B cell (primary cell): ENCODE measurements around the gene PRUNE1. TPM values are rescaled to one million over a fixed set of nuclear protein-coding genes. Genes with fewer than 3 reads are reported as not detected.

Experiments used
- ATAC-seq: fragments of 200-7000 bp; cut with Tn5 transposase; one replicate; pipeline ENCODE4 v1.10.0; 2021; ENCODE audit warnings: low read depth, mild to moderate bottlenecking, moderate number of reproducible peaks, moderate library complexity
- CTCF ChIA-PET: fragments of 350-600 bp; sonication (Branson Sonifier 250); formaldehyde crosslinking; loops from one replicate; lab custom pipeline; 2021; ENCODE audit warnings: antibody characterized with exemption, inconsistent platforms; lab: Charles Lee
- POLR2A ChIA-PET: fragments of 350-600 bp; sonication (Branson Sonifier 250); formaldehyde crosslinking; loops from one replicate; lab custom pipeline; 2021; ENCODE audit warnings: antibody characterized with exemption; lab: Charles Lee
- DNase-seq: peaks from one replicate; pipeline ENCODE4 v3.0.0; 2013
- H2AFZ ChIP-seq: 2 replicates; pipeline ENCODE4 v1.6.1; 2012; ENCODE audit warnings: mild to moderate bottlenecking, low read depth, low read length; ENCODE audit not compliant: insufficient read depth, poor library complexity, severe bottlenecking
- H3K27ac ChIP-seq, 2 donors: 1 replicate in 1 of 2; 2 replicates in 1 of 2; pipeline ENCODE4 v1.5.1; 2012 to 2013; ENCODE audit warnings: low read length in 2 of 2, mild to moderate bottlenecking in 2 of 2, moderate library complexity in 1 of 2
- H3K27me3 ChIP-seq, 4 experiments: fragments of 200-600 bp in 1 of 4; sonication (generic) in 1 of 4; replicated peaks in 1 of 4; 1 replicate in 2 of 4; 2 replicates in 2 of 4; pipeline versions ENCODE4 v1.6.1 to v1.7.0; 2013 to 2016; ENCODE audit warnings: low read length in 3 of 4, mild to moderate bottlenecking in 2 of 4, mixed read lengths in 1 of 4, moderate library complexity in 1 of 4; ENCODE audit not compliant: insufficient read depth in 4 of 4, control insufficient read depth in 3 of 4; ENCODE audit errors: control extremely low read depth in 1 of 4
- H3K36me3 ChIP-seq, 2 experiments: replicated peaks in 1 of 2; 1 replicate in 1 of 2; 2 replicates in 1 of 2; pipeline versions ENCODE4 v1.6.1 to v1.7.1; 2013; ENCODE audit warnings: low read length in 1 of 2; ENCODE audit not compliant: insufficient read depth in 2 of 2, control insufficient read depth in 1 of 2; ENCODE audit errors: control extremely low read depth in 1 of 2, extremely low read depth in 1 of 2
- H3K4me1 ChIP-seq, 2 donors: fragments of 200-600 bp in 1 of 2; sonication (generic) in 1 of 2; 1 replicate in 1 of 2; 2 replicates in 1 of 2; pipeline versions ENCODE4 v1.5.1 to v1.6.1; 2013 to 2017; ENCODE audit warnings: low read length in 2 of 2; ENCODE audit not compliant: control insufficient read depth in 2 of 2, insufficient read depth in 2 of 2
- H3K4me2 ChIP-seq: replicated peaks from 2 replicates; pipeline ENCODE3; 2012; ENCODE audit warnings: mild to moderate bottlenecking, low read depth, low read length; ENCODE audit not compliant: poor library complexity, severe bottlenecking
- H3K4me3 ChIP-seq, 5 experiments: fragments of 200-600 bp in 1 of 5; sonication (generic) in 1 of 5; 1 replicate in 3 of 5; 2 replicates in 2 of 5; pipeline versions ENCODE4 v1.5.1 to v1.7.0; 2011 to 2016; ENCODE audit warnings: low read length in 4 of 5, mild to moderate bottlenecking in 4 of 5, low read depth in 2 of 5, control low read depth in 1 of 5, moderate library complexity in 1 of 5; ENCODE audit not compliant: insufficient read depth in 1 of 5; ENCODE audit errors: control extremely low read depth in 1 of 5, extremely low read depth in 1 of 5
- H3K79me2 ChIP-seq: fragments of 200-600 bp; sonication (generic); one replicate; pipeline ENCODE4 v1.6.0; 2016; ENCODE audit warnings: low read length; ENCODE audit not compliant: control insufficient read depth, insufficient read depth
- H3K9ac ChIP-seq: fragments of 200-600 bp; sonication (generic); 2 replicates; pipeline ENCODE4 v1.6.1; 2017; ENCODE audit warnings: mild to moderate bottlenecking, low read length, moderate library complexity
- H3K9me3 ChIP-seq, 3 donors: one replicate each; pipeline versions ENCODE4 v1.6.1 to v1.7.1; 2013; ENCODE audit warnings: low read length in 2 of 3; ENCODE audit not compliant: control insufficient read depth in 2 of 3, insufficient read depth in 1 of 3; ENCODE audit errors: control extremely low read depth in 1 of 3
- H4K20me1 ChIP-seq: 2 replicates; pipeline ENCODE4 v1.6.0; 2012; ENCODE audit warnings: mild to moderate bottlenecking, low read length; ENCODE audit not compliant: insufficient read depth, control insufficient read depth, poor library complexity, severe bottlenecking
- H3K27ac Mint-ChIP-seq: one replicate; pipeline ENCODE4 v1.8.0; 2021; ENCODE audit warnings: mixed read lengths
- H3K27me3 Mint-ChIP-seq: one replicate; pipeline ENCODE4 v1.8.0; 2021; ENCODE audit warnings: mixed read lengths
- H3K4me1 Mint-ChIP-seq: one replicate; pipeline ENCODE4 v1.8.0; 2021; ENCODE audit warnings: mixed read lengths
- H3K4me3 Mint-ChIP-seq: one replicate; pipeline ENCODE4 v1.8.0; 2021; ENCODE audit warnings: mixed read lengths
- H3K9me3 Mint-ChIP-seq: one replicate; pipeline ENCODE4 v1.8.0; 2022; ENCODE audit warnings: mixed read lengths; ENCODE audit not compliant: insufficient read depth
- EZH2 ChIP-seq: IDR thresholded peaks from 2 replicates; pipeline ENCODE4 v1.6.1; 2012; ENCODE audit warnings: borderline replicate concordance, low read depth, mild to moderate bottlenecking, moderate library complexity, low read length; ENCODE audit not compliant: insufficient read depth, poor library complexity, severe bottlenecking
- WGBS: methylation state at CpG from one replicate; pipeline ENCODE4 v1.1.5; 2013; ENCODE audit warnings: missing lambda C conversion rate; ENCODE audit not compliant: insufficient coverage; 5-methylcytosine and 5-hydroxymethylcytosine counted together
- intact Hi-C: fragments of 100-400 bp; cut with micrococcal nuclease; formaldehyde crosslinking; loops from one replicate; pipeline ENCODE4 v1.10.0; 2022
- polyA plus RNA-seq: library from polyadenylated mRNA; depleted of rRNA; stranded (reverse); fragments of >200 nt; gene quantifications from 2 replicates; pipeline ENCODE4 v1.2.3, GENCODE V29; 2012
- total RNA-seq, 2 donors: library from RNA; stranded (reverse); fragments of 120-200 nt in 1 of 2; gene quantifications; 1 replicate in 1 of 2; 2 replicates in 1 of 2; pipeline versions ENCODE4 v1.2.3 to v1.2.4, GENCODE V29; 2013 to 2022
- TF ChIP-seq, protein P1 (sequence below): fragments of 200-600 bp; IDR thresholded peaks from one replicate; pipeline ENCODE4 v1.8.0; 2022; ENCODE audit warnings: antibody characterized with exemption, mild to moderate bottlenecking

Gene PRUNE1
- total and polyA plus RNA-seq, 2 donors (not counting 1 experiment from before 2014, with no cell fraction given), result 15.9 to 21.3 TPM

DNA sequence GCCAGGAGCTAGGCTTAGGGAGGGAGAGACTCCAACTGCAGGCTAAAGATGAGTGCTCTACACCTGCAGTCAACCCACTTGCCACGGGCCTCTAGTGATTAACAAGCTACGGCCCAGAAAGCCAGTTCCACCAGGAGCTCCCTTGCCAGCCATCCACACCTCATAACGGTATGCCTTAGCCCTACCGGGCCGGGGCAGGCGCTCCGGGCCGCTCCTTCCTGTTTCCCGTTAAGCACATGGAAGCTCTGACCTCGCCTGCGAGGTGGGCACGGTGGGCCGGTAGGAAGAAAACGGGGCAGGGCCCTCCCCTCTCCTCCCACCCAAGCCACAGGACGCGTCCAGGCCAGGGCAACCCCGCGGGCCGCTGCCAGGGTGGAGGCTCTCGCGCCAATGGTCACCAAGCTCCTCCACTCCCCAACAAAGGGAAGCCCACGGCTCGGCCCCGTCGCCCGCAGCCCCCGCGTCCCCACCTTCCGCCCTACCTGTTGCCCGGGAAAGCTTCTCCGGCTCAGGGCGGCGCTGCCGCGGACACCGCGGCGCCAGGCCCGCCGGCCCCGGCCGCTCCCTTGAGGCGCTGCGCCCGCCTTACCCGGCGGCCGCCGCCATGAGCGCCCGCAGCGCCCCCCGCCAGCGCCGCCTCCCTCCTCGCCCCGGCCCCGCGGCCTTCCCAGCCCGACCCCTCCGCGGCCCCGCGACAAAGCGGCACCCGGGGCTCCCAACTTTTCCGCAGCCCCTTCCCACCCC lies 34.2 kb upstream of the PRUNE1 start:
- Mint-ChIP-seq H3K27me3 (no peaks in the 10 kb centered on the region), H3K4me1 (peaks cover 55% of the 10 kb centered on the region), H3K9me3 (no peaks in the 10 kb centered on the region), H3K27ac (peak overlapping the region; percentile 88), H3K4me3 (peak overlapping the region; percentile 88)
- ChIA-PET CTCF (interaction anchor here (0.9 to 1.5 kb wide), 5 partner anchors 22 to 157 kb away, joined by 3 to 8 read pairs (median 4); no protein-coding TSS in a partner anchor), POLR2A (interaction anchor here (0.6 to 1.3 kb wide), 12 partner anchors 10 to 822 kb away, joined by 3 to 6 read pairs (median 4); partner anchors contain the start of genes ARNT, MINDY1, RPRD2 and VPS72)
- intact Hi-C loops, result no loop called here
- H3K79me2 ChIP-seq, result peaks cover 52% of the 10 kb centered on the region
- peak overlapping the region; percentile 88 for H2AFZ ChIP-seq
- H3K4me3 ChIP-seq, result peak overlapping the region; percentile 58 to 87 (median 82)
- no peak for TF ChIP-seq EZH2
- TF ChIP-seq, protein P1, sequence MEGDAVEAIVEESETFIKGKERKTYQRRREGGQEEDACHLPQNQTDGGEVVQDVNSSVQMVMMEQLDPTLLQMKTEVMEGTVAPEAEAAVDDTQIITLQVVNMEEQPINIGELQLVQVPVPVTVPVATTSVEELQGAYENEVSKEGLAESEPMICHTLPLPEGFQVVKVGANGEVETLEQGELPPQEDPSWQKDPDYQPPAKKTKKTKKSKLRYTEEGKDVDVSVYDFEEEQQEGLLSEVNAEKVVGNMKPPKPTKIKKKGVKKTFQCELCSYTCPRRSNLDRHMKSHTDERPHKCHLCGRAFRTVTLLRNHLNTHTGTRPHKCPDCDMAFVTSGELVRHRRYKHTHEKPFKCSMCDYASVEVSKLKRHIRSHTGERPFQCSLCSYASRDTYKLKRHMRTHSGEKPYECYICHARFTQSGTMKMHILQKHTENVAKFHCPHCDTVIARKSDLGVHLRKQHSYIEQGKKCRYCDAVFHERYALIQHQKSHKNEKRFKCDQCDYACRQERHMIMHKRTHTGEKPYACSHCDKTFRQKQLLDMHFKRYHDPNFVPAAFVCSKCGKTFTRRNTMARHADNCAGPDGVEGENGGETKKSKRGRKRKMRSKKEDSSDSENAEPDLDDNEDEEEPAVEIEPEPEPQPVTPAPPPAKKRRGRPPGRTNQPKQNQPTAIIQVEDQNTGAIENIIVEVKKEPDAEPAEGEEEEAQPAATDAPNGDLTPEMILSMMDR, result no peak
- H3K9me3 ChIP-seq, result no peaks in the 10 kb centered on the region
- no peaks in the 10 kb centered on the region for H3K27me3 ChIP-seq
- peaks cover 44 to 58% of the 10 kb centered on the region in 2 donors for H3K4me1 ChIP-seq
- peak; percentile 68 for DNase-seq
- peak overlapping the region; percentile 65 to 82 for H3K27ac ChIP-seq
- no peaks in the 10 kb centered on the region for H3K36me3 ChIP-seq
- peak; percentile 44 for ATAC-seq
- under 1% methylated on average over 67 of the region's 67 CpGs for WGBS
- peak overlapping the region; percentile 96 for H3K4me2 ChIP-seq
- peak overlapping the region; percentile 89 for H3K9ac ChIP-seq
- H4K20me1 ChIP-seq, result peaks cover 41% of the 10 kb centered on the region
